HG03439 (cell line): ENCODE results near the gene LONP1.
"Not testable (repeated sequence)": the region's sequence is repeated elsewhere in the genome, so short reads cannot be mapped to it uniquely, and the experiment has no call there.

Source experiments
- ATAC-seq: cut with Tn5 transposase; IDR thresholded peaks from one replicate; pipeline ENCODE4 v1.9.1; 2021; ENCODE audit warnings: mild to moderate bottlenecking, moderate library complexity; ENCODE audit not compliant: unreplicated experiment

Gene LONP1, protein sequence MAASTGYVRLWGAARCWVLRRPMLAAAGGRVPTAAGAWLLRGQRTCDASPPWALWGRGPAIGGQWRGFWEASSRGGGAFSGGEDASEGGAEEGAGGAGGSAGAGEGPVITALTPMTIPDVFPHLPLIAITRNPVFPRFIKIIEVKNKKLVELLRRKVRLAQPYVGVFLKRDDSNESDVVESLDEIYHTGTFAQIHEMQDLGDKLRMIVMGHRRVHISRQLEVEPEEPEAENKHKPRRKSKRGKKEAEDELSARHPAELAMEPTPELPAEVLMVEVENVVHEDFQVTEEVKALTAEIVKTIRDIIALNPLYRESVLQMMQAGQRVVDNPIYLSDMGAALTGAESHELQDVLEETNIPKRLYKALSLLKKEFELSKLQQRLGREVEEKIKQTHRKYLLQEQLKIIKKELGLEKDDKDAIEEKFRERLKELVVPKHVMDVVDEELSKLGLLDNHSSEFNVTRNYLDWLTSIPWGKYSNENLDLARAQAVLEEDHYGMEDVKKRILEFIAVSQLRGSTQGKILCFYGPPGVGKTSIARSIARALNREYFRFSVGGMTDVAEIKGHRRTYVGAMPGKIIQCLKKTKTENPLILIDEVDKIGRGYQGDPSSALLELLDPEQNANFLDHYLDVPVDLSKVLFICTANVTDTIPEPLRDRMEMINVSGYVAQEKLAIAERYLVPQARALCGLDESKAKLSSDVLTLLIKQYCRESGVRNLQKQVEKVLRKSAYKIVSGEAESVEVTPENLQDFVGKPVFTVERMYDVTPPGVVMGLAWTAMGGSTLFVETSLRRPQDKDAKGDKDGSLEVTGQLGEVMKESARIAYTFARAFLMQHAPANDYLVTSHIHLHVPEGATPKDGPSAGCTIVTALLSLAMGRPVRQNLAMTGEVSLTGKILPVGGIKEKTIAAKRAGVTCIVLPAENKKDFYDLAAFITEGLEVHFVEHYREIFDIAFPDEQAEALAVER

DNA sequence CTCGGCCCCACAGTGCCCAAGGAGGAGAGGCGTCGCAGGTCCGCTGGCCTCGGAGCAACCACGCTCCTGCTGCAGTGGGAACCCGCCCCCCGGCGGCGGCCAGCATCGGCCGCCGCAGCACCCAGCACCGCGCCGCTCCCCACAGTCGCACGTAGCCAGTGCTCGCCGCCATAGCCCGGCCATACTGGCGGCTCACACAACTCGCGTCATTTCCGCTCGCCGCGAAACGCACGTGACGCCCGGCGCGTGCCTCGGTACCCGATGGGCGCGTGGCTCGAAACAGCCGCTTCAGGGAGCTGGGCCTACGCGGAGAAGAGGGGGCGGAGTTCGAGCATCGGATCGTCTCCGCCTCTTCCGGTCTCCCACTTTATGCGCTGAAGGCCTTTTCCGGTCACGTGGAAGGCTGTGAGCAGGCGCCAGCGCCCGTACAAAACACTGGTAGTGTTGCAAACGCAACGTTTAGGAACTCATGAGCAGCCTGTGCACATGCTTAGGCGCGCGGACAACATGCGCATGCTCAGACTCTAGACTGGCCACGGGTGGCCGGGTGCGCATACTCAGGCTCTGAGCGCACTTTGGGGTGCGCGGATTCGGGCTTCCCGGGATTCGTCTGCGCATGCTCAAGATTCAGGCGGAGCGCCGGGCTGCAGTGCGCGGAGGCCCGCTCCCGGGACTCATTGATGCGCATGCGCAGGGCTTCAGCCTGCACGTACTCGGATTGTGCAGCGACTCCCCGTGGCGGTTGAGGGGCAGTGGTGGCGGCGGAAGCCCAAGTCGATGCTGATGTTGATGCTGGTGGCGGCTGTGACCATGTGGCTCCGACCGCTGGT lies at the start of gene LONP1, which contains the start of gene CATSPERD:
Gene LONP1, minus strand, starts transcription at position 186 of the 830 bp plus-strand sequence. Its CDS starts 14 bp downstream, at position 172.
Gene CATSPERD, plus strand, starts transcription at position 677 of the 830 bp plus-strand sequence. Its CDS starts 101 bp downstream, at position 778.
- ATAC-seq = peak; percentile 89

DNA sequence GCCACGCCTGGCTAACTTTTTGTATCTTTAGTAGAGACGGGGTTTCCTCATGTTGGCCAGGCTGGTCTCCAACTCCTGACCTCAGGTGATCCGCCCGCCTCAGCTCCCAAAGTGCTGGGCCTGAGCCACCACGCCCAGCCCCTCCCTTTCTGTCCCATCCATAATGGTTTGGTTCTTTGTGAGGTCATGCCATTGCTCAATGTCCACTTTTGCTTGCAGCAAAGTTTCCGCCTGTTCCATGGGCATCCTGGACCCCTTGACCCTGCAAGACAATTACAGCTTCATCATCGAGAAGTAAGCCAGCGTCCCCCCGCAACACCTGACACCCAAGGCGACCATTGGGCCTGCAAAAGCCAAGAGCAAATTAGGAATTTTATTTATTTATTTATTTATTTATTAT lies 48.0 kb upstream of the LONP1 start:
- no peak for ATAC-seq

DNA sequence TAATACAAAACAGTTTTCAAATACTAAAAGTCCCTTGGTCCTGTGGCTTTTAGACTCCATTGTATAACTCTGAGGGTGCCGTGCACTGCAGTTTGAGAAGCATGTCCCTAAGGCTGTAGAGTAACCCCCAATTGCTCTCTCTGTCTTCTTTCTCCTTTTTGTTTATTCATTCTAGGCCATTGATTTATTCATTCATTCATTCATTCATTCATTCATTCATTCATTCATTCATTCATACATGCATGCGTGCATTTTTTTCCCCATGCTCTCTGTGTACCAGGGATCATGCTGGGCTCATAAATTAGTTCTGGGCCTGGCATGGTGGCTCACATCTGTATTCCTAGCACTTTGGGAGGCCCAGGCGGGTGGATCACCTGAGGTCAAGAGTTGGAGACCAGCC lies 45.3 kb upstream of the LONP1 start:
- ATAC-seq = no peak

DNA sequence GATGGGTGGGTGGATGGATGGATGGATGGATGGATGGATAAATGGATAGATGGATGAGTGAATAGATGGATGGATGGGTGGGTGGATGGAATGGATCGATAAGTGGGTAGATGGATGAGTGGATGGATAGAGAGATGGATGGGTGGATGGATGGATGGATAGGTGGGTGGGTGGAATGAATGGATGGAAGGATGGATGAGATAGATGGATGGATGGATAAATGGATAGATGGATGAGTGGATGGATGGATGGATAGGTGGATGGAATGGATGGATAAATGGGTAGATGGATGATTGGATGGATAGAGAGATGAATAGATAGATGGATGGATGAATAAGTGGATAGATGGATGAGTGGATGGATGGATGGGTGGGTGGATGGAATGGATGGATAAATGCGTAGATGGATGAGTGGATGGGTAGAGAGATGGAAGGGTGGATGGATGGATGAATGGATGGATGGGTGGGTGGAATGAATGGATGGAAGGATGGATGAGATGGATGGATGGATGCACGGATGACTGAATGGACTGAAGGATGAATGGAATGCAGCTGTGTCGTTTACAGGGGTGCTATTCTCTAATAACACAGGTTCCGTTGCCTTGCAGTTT lies 42.8 kb upstream of the LONP1 start:
- ATAC-seq = no peak

DNA sequence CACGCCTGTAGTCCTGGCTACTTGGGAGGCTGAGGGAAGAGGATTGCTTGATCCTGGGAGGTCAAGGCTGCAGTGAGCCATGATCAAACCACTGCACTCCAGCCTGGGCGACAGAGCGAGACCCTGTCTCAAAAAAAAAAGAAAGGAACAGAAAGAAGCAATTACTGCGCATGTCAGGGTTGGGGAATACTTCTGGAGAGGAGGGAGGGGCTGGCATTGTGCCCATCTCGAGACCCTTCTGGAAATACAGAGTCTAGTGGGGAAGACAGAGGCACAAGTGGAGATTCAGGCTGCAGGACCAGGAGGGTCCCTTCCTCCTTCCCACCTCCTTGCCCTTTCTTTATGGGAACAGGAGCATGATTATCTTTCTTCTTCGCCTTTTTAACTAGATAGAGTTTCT lies 33.8 kb upstream of the LONP1 start:
- no peak for ATAC-seq

DNA sequence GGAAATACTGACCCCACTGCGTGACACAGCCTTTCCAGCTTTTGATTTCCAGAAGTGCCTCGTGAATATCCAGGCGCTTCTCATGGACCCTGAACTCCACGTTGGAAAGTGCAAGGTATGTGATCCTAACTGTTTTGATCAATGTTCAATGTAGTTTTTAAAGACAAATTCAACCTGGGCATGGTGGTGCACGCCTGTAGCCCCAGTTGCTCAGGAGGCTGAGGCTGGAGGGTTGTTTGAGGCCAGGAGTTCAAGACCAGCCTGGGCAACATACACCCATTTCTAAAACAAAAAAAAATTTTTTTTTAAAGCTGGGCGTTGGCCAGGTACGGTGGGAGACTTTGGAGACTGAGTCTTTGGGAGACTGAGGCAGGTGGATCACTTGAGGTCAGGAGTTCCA lies 31.8 kb upstream of the LONP1 start:
- ATAC-seq = no peak

DNA sequence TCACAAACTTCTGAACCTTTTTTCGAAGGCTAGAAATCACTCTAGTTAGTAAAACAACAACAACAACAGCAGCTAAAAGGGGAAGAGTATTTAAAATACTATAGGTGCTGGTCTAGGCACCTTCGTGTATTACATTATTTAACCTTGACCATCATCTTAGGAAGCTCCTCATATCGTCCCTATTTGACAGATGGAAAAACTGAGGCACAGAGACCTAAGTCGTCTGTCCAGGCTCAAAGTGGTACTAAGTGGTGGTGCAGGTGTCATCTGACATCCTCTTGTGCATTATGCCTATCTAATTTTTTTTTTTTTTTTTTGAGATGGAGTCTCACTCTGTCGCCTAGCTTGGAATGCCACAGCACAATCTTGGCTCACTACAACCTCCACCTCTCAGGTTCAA lies 29.6 kb upstream of the LONP1 start:
- ATAC-seq = no peak

DNA sequence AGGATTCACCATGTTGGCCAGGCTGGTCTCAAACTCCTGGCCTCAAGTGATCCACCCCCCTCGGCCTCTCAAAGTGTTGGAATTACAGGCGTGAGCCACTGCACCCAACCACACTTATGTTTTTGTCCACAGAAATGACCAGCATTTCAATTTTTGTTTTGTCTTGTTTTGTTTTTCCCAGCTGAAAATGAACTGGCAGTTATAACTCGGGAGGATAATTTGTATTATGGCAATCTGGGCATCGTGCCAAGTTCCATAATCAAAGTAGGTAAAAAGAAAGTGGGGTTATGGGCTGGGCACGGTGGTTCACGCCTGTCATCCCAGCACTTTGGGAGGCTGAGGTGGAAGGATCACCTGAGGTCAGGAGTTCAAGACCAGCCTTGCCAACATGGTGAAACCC lies 29.0 kb upstream of the LONP1 start:
- ATAC-seq = not testable (repeated sequence)

DNA sequence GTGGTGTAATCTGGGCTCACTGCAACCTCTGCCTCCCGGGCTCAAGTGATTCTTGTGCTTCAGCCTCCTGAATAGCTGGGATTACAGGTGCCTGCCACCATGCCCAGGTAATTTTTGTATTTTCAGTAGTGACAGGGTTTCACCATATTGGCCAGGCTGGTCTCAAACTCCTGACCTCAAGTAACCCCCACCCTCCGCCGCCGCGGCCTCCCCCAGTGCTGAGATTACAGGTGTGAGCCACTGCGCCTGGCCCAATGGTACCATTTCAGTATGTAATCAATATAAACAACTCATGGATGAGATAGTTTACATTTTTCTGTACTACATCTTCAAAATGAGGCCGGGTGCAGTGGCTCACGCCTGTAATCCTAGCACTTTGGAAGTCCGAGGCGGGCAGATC lies 25.1 kb upstream of the LONP1 start:
- ATAC-seq = not testable (repeated sequence)

DNA sequence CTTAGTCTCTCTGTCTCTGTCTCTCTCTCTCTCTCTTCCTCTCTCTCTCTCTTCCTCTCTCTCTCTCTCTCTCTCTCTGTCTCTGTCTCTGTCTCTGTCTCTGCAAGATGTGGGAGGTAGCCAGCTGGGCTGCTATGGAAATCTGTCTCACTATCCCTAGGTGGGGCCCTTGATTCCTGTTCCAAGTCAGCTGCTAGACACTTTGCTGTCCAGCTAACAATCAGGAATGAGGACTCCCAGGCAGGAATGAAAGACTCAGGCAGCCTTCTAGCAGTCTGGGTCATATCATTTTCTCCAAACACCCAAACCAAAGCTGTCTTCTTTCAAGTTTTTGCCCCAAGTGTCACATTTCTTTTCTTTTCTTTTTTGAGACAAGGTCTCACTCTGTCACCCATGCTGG lies 23.7 kb upstream of the LONP1 start:
- no peak for ATAC-seq

DNA sequence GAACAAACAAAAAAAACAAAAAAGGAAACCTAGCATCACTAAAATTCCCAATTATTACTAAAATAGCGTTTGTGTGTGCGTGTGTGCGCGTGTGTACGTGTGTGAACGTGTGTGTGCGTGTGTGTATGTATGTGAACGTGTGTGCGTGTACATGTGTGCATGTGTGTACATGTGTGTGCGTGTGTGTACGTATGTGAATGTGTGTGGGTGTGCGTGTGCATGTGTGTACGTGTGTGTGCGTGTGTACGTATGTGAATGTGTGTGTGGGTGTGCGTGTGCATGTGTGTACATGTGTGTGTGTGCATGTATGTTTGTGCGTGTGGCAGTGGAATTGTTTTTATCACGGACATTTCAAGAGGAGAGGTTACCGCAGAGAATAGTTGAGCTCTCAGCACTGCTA lies 22.1 kb upstream of the LONP1 start:
- no peak for ATAC-seq

DNA sequence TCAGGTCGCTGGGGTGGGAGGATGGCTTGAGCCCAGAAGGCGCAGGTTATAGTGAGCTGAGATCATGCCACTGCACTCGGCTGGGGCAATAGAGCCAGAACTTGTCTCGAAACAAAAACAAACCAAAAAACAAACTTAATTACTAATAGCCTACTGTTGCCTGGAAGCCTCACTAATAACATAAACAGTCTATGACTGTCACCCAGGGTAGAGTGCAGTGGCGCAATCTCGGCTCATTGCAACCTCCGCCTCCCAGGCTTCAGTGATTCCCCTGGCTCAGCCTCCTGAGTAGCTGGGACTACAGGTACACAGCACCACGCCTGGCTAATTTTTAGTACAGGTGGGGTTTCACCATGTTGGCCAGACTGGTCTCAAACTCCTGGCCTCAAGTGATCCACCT lies 18.5 kb upstream of the LONP1 start:
- no peak for ATAC-seq

DNA sequence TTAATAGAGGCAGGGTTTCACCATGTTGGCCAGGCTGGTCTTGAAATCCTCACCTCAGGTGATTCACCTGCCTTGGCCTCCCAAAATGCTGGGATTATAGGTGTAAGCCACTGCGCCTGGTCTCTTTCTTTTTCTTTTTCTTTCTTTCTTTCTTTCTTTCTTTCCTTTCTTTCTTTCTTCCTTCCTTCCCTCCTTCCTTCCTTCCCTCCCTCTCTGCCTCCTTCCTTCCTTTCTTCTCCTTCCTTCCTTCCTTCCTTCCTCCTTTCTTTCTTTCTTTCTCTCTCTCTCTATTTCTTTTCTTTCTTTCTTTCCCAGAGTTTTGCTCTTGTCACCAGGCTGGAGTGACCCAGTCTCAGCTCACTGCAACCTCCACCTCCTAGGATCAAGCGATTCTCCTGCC lies 13.2 kb upstream of the LONP1 start:
- not testable (repeated sequence) for ATAC-seq

DNA sequence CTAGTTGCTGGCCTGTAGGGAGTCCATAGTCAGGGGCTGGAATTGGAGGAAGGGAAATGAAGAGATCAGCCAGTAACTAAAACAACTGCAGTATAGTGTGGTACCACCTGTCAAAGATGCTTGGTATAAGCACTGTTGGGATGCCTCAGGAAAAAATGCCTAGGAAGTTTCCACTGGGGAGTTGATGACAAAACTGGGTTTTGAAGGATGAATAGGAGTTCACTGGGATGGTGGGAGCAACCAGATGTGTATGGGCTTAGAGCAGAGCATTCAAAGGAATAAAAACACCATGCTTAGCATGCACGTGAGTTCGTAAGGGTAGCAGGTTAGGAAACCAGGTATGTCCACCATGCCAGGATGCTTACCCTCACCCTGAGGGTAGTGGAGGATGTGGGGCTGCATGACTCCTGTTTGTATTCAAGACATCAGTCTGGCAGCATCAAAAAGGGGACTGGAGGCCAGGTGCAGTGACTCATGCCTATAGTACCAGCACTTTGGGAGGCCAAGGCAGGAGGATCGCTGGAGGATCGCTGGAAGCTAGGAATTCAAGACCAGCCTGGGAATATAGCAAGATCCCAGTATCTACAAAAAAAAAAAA lies 7.6 kb upstream of the LONP1 start:
- no peak for ATAC-seq

DNA sequence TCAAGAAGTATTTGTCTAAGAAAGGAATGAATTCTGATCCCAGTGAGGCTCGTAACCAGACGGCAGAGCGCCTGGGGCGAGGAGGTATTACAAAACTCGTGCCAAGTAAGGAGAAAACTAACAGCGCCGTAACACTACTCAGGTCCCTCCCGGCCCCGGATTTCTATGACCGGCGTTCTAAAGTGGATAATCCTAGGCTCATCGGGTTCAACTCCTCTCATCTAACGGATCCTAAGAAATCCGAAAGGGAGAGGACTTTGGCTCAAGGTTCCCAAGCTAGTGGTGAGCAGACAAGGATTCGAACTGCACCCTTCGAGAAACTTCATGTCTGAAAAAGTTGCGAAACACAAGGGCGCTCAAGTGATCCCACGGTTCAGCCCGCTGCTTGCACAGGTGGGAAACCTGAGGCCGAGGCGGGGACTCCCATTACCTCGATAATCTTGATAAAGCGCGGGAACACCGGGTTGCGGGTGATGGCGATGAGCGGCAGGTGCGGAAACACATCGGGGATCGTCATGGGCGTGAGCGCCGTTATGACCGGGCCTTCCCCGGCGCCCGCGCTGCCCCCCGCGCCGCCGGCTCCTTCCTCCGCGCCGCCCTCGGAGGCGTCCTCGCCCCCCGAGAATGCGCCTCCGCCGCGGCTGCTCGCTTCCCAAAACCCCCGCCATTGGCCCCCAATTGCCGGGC lies 529 bp downstream of the LONP1 start:
- peak; percentile 5 for ATAC-seq

DNA sequence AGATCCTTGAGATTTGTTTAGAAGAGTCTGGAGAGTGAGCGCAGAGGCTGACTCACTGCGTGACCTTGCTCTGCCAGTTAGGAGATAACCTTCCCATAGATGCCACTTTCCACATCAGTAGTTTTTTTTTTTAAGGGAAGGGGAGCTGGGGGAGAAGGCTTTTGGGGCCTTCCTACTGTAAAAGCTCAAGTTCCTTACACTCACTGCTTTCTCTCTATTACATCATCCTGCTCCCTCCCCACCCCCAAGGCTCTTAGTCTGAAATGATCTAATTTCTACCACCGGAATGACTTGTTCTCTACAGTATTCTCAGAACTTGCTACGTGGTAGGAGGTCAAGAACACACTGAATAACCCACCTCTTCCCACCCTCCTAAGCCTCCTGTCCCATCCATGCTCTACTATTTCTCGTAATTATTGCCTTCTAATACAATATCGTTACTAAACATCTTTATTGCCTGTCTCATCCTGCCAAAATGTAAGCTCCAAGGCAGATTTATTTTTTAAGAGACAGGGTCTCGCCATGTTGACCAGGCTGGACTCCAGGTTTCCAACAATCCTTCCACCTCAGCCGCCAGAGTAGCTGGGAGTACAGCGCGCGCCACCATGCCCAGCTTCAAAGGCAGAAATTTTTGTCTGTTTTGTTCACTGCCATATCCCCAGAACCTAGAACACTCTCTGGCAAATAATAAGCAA lies 1.2 kb downstream of the LONP1 start:
- ATAC-seq = no peak

DNA sequence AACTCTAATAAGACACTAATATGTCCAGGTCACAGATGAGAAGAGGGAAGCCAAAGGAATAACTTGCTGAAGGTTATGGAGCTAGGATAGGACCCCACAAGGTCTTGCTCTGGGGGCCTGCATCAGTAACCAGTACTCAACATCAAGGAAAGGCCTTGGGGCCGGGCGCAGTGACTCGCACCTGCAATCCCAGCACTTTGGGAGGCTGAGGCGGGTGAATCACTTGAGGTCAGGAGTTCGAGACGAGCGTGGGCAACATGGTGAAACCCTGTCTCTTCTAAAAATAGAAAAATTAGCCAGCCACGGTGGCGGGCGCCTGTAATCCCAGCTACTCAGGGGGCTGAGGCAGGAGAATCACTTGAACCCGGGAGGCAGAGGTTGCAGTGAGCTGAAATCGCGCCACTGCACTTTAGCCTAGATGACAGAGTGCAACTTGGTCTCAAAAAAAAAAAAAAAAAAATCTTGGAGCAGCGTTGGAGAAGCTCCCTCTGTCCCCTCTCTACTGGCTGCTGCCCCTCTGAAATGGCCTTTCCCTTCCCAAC lies 1.8 kb downstream of the LONP1 start:
- ATAC-seq = no peak

DNA sequence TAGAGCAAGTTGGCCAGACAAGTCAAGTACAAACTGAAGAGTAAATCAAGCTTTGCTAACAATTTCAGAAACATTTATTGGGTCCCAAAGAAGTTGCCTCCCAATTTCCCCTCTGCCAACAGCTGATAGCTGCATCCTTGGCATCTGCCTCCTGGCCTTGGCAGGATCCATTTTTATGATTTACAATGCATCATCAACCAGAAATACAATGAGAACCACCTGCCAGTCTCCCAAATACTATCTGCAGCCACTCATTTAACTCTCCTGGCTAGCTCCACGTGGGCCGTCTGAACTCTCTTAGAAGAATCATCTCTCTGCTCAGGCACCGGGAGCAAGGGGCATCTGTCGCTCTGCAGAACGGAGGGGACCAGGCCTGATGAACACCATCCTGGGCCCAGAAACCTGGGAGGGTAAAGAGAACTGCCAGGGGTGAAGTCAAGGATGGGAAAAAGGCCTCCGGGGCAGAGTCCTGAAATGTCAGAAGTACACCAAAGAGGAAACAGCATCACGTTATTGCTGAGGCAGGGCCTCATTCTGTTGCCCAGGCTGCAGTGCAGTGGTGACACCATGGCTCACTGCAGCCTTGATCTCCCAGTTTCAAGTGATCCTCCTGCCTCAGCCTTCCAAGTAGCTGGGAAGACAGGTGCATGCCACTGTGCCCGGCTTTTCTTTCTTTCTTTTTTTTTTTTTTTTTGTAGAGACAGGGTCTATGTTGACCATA lies 2.6 kb downstream of the LONP1 start:
- ATAC-seq = no peak
